ENCODE results near the gene MON2.
"Not testable (repeated sequence)": the region's sequence is repeated elsewhere in the genome, so short reads cannot be mapped to it uniquely, and the experiment has no call there.

MON2 gene

DNA sequence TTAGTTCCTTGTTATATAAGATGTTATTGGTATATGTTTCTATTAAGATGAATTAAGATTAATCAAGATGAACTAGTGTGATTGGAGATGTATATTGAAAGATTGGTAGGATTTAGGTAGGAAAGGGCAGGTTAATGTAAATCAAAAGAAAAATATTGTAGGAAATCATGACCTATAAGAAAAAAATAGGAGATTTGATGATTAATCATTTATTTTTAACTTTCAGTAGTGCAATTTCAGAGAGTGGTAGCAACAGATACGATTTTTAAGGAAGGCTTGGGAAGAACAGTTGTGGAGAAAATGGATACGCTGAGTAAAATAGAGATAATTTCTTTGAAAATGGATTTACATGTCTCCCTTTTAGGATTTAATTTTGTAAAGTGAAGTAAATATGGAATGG, 73.7 kb downstream of the MON2 start:
- Mint-ChIP-seq H3K9me3 (no peaks in the 10 kb centered on the region), H3K36me3 (ENCODE audit: insufficient read depth) (peaks cover 53% of the 10 kb centered on the region), H3K27me3 (no peaks in the 10 kb centered on the region), H3K4me3 (no peak overlapping the region), H3K4me1 (ENCODE audit: low read depth in 2 of 2) (peaks cover 0 to 4% of the 10 kb centered on the region in 2 donors), H3K27ac (no peak overlapping the region)
- DNase-seq (no peak), ATAC-seq (replicated peaks) (no peak)

- no peak overlapping the region for H3K4me3 Mint-ChIP-seq
- peaks cover 0 to 4% of the 10 kb centered on the region in 2 donors for H3K4me1 Mint-ChIP-seq (ENCODE audit: low read depth in 2 of 2)
- H3K27me3 Mint-ChIP-seq = no peaks in the 10 kb centered on the region
- DNase-seq (no peak), ATAC-seq (replicated peaks) (no peak)
- peaks cover 50% of the 10 kb centered on the region for H3K36me3 Mint-ChIP-seq (ENCODE audit: insufficient read depth)
- H3K27ac Mint-ChIP-seq = peak overlapping the region; percentile 3 to 66
- H3K9me3 Mint-ChIP-seq = no peaks in the 10 kb centered on the region
Measured at GRCh38 chr12:62542814-62543213, 76.2 kb downstream of the MON2 start.

DNA sequence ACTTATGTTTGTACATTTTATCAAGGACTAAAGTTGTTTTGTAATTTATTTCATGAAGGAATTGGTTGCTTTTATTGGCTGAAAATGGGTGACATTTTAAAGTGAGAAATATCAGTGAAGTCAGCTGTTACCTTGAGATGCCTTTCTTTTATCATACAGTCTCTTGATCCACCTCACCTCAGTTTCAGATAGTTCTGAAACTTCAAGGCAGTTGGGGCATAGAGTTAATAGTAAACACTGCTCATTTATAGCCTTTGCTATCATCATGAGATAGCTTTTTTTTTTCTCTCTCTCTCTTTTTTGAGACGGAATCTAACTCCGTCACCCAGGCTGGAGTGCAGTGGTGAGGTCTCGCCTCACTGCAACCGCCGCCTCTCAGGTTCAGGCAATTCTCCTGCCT, 76.7 kb downstream of the MON2 start:
- no peak overlapping the region for H3K4me3 Mint-ChIP-seq
- no peak overlapping the region for H3K27ac Mint-ChIP-seq
- DNase-seq (no peak), ATAC-seq (replicated peaks) (no peak)
- H3K36me3 Mint-ChIP-seq (ENCODE audit: insufficient read depth) = peaks cover 50% of the 10 kb centered on the region
- H3K4me1 Mint-ChIP-seq (ENCODE audit: low read depth in 2 of 2) = peaks cover 0 to 4% of the 10 kb centered on the region in 2 donors
- no peaks in the 10 kb centered on the region for H3K9me3 Mint-ChIP-seq
- no peaks in the 10 kb centered on the region for H3K27me3 Mint-ChIP-seq

GRCh38 chr12:62543741-62544140, 77.1 kb downstream of the MON2 start:
- Mint-ChIP-seq H3K27ac (no peak overlapping the region), H3K9me3 (no peaks in the 10 kb centered on the region), H3K4me1 (ENCODE audit: low read depth in 2 of 2) (peaks cover 0 to 4% of the 10 kb centered on the region in 2 donors), H3K4me3 (no peak overlapping the region), H3K27me3 (no peaks in the 10 kb centered on the region), H3K36me3 (ENCODE audit: insufficient read depth) (peaks cover 48% of the 10 kb centered on the region)
- no peak for DNase-seq
- no peak for ATAC-seq (replicated peaks)

GRCh38 chr12:62552906-62553556, 86.4 kb downstream of the MON2 start:
- no peaks in the 10 kb centered on the region for H3K9me3 Mint-ChIP-seq
- ATAC-seq (replicated peaks) (no peak), DNase-seq (no peak)
- H3K27ac Mint-ChIP-seq = no peak overlapping the region
- H3K27me3 Mint-ChIP-seq = no peaks in the 10 kb centered on the region
- H3K36me3 Mint-ChIP-seq (ENCODE audit: insufficient read depth) = peaks cover 39% of the 10 kb centered on the region
- peaks cover 1 to 9% of the 10 kb centered on the region in 2 donors for H3K4me1 Mint-ChIP-seq (ENCODE audit: low read depth in 2 of 2)
- no peak overlapping the region for H3K4me3 Mint-ChIP-seq

DNA sequence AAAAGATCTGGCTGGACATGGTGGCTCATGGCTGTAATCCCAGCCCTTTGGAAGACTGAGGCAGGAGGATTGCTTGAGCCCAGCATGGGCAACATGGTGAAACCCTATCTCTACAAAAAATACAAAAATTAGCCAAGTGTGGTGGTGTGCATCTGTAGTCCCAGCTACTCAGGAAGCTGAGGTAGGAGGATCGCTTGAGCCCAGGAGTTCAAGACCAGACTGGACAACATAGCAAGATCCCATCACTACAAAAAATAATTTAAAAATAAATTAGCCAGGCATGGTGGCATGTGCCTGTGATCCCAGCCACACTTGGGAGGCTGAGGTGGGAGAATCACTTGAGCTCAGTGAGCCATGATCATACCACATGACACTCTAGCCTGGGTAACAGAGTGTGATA, 92.7 kb downstream of the MON2 start:
- not testable (repeated sequence) for H3K27ac Mint-ChIP-seq; H3K4me1 Mint-ChIP-seq (ENCODE audit: low read depth in 2 of 2); H3K4me3 Mint-ChIP-seq; H3K9me3 Mint-ChIP-seq; DNase-seq; H3K27me3 Mint-ChIP-seq; ATAC-seq (replicated peaks)
- peaks cover 33% of the 10 kb centered on the region for H3K36me3 Mint-ChIP-seq (ENCODE audit: insufficient read depth)

DNA sequence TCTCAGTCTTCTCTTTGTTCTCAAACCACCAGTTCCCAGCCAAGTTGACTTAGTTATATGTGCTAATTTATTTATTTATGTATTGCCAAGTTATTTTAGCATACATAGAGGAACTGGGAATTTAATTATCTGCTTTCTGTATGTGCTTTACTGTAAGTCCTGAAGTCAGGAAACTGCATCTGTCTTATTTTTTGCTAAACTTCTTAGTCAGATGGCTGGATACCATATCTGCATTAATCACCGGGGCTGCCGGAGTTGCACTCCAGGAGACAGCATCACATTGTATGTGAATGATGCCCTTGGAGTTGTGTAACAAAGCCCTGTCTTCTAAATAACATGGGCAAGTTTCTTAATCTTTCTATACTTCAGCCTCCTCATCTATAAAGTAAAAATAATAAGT, 96.2 kb downstream of the MON2 start:
- Mint-ChIP-seq H3K4me1 (ENCODE audit: low read depth in 2 of 2) (peaks cover 0 to 2% of the 10 kb centered on the region in 2 donors), H3K4me3 (no peak overlapping the region), H3K27me3 (no peaks in the 10 kb centered on the region), H3K9me3 (no peaks in the 10 kb centered on the region), H3K36me3 (ENCODE audit: insufficient read depth) (peaks cover 32% of the 10 kb centered on the region), H3K27ac (no peak overlapping the region)
- no peak for DNase-seq
- no peak for ATAC-seq (replicated peaks)

- H3K4me1 Mint-ChIP-seq (ENCODE audit: low read depth in 2 of 2) = no peaks in the 10 kb centered on the region
- H3K4me3 Mint-ChIP-seq = no peak overlapping the region
- no peak for ATAC-seq (replicated peaks)
- no peak overlapping the region for H3K27ac Mint-ChIP-seq
- DNase-seq = no peak
- H3K36me3 Mint-ChIP-seq (ENCODE audit: insufficient read depth) = peaks cover 30% of the 10 kb centered on the region
- H3K27me3 Mint-ChIP-seq = no peaks in the 10 kb centered on the region
- no peaks in the 10 kb centered on the region for H3K9me3 Mint-ChIP-seq
Measured at GRCh38 chr12:62575036-62575435, 108.4 kb downstream of the MON2 start.

DNA sequence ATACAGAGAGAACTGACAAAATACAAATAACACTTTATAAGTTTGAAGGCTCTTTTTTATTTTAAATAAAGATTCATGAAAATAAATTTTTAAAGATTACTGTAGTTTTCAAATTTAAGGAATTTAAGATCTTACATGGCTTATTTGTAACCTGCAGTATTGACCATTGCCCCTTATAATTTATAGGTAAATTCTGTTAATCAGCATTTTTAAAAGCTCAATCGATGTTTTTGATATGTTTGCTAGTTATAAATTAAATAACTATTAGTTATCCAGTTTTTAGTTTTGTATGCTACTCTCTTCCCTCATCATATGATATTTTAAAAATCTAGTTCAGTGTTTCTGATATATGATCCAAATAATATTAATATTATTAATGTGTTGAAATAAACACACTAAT, 109.9 kb downstream of the MON2 start:
- Mint-ChIP-seq H3K4me1 (ENCODE audit: low read depth in 2 of 2) (no peaks in the 10 kb centered on the region), H3K27me3 (no peaks in the 10 kb centered on the region), H3K27ac (no peak overlapping the region), H3K9me3 (no peaks in the 10 kb centered on the region), H3K36me3 (ENCODE audit: insufficient read depth) (peaks cover 25% of the 10 kb centered on the region), H3K4me3 (no peak overlapping the region)
- ATAC-seq (replicated peaks) = no peak
- no peak for DNase-seq

- ATAC-seq (replicated peaks) = no peak
- no peak for DNase-seq
- no peak overlapping the region for H3K4me3 Mint-ChIP-seq
- no peaks in the 10 kb centered on the region for H3K27me3 Mint-ChIP-seq
- peaks cover 11% of the 10 kb centered on the region for H3K36me3 Mint-ChIP-seq (ENCODE audit: insufficient read depth)
- no peaks in the 10 kb centered on the region for H3K4me1 Mint-ChIP-seq (ENCODE audit: low read depth in 2 of 2)
- H3K9me3 Mint-ChIP-seq = no peaks in the 10 kb centered on the region
- peak overlapping the region in 1 of 2 donors; percentile 23 for H3K27ac Mint-ChIP-seq
Measured at GRCh38 chr12:62578726-62579125, 112.1 kb downstream of the MON2 start.

DNA sequence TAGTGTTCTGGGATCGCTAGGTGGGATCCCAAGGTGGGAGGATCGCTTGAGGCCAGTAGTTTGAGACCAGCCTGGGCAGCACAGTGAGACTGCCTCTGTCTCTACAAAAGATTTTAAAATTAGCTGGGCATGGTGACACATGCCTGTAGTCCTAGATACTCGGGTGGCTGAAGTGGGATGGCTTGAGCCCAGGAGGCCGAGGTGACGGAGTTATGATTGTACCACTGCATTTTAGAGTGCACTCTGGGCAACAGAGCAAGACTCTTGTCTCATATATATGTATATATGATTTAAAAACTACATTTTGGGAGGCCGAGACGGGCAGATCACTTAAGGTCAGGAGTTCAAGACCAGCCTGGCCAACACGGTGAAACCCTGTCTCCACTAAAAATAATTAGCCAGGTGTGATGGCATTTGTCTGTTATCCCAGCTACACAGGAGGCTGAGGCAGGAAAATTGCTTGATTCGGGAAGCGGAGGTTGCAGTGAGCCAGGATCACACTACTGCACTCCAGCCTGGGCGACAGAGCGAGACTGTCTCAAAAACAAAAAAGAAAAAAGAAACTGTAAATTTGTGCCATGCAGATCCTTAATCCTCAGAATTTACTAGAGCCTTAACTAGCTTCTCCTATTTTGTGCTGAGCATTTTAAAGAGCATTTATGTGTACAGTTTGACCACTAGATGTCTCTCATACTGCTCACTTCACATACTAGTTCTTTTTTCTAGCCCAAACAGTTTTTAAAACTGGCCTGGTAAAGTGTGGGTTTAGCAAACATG, 114.8 kb downstream of the MON2 start:
- Mint-ChIP-seq H3K9me3 (no peaks in the 10 kb centered on the region), H3K4me3 (no peak overlapping the region), H3K36me3 (ENCODE audit: insufficient read depth) (peaks cover 18% of the 10 kb centered on the region), H3K27ac (no peak overlapping the region), H3K4me1 (ENCODE audit: low read depth in 2 of 2) (no peaks in the 10 kb centered on the region), H3K27me3 (no peaks in the 10 kb centered on the region)
- ATAC-seq (replicated peaks) (peak; percentile 64), DNase-seq (no peak)

- H3K9me3 Mint-ChIP-seq = no peaks in the 10 kb centered on the region
- DNase-seq (no peak), ATAC-seq (replicated peaks) (no peak)
- H3K36me3 Mint-ChIP-seq (ENCODE audit: insufficient read depth) = peaks cover 21% of the 10 kb centered on the region
- no peak overlapping the region for H3K4me3 Mint-ChIP-seq
- no peaks in the 10 kb centered on the region for H3K27me3 Mint-ChIP-seq
- no peaks in the 10 kb centered on the region for H3K4me1 Mint-ChIP-seq (ENCODE audit: low read depth in 2 of 2)
- no peak overlapping the region for H3K27ac Mint-ChIP-seq
Measured at GRCh38 chr12:62582065-62582366, 115.4 kb downstream of the MON2 start.

- Mint-ChIP-seq H3K36me3 (ENCODE audit: insufficient read depth) (peaks cover 40% of the 10 kb centered on the region), H3K4me1 (ENCODE audit: low read depth in 2 of 2) (no peaks in the 10 kb centered on the region), H3K9me3 (no peaks in the 10 kb centered on the region), H3K27ac (no peak overlapping the region), H3K27me3 (no peaks in the 10 kb centered on the region), H3K4me3 (no peak overlapping the region)
- DNase-seq = no peak
- ATAC-seq (replicated peaks) = no peak
Measured at GRCh38 chr12:62584619-62585018, 118.0 kb downstream of the MON2 start.

DNA sequence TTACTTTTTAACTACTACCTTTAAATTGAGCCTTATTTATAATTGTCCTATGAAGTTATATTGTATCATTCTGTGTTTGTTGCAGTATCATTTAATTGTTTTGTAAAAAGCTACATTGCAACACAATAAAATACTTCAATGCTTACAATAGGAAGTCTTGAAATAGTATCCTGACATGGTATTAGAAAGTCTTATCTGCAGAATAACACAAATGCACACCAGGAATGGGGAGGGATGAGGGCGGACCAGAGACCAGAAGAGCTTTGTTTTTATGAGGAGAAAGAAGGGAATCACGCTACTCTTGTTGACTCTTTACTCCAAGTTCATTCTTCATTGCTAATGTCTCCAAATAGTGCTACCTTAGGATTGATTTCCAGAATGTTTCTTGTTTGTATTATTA, 120.2 kb downstream of the MON2 start:
- Mint-ChIP-seq H3K9me3 (no peaks in the 10 kb centered on the region), H3K27ac (peak overlapping the region in 1 of 2 donors; percentile 32), H3K36me3 (ENCODE audit: insufficient read depth) (peaks cover 38% of the 10 kb centered on the region), H3K4me3 (no peak overlapping the region), H3K4me1 (ENCODE audit: low read depth in 2 of 2) (no peaks in the 10 kb centered on the region), H3K27me3 (no peaks in the 10 kb centered on the region)
- no peak for ATAC-seq (replicated peaks)
- no peak for DNase-seq
